ENCODE results near the gene NUDC. TPM values are rescaled to one million over a fixed set of nuclear protein-coding genes. Genes with fewer than 3 reads are reported as not detected.

Gene NUDC
- total and polyA plus RNA-seq, 10 of the 15 experiments (the other 5 are each of a cell fraction or from before 2014, with no cell fraction given), result 5.5 to 227 (median 67.4) TPM

GRCh38 chr1:26921540-26922430 is at the start of gene NUDC (continued):
- peak; percentile 89 for TF ChIP-seq ZBTB40 (IDR thresholded peaks at IDR 0.05; ENCODE audit: borderline replicate concordance)
- peak; percentile 88 for TF ChIP-seq MYC (IDR thresholded peaks at IDR 0.05; ENCODE audit: insufficient read depth, insufficient read length, insufficient replicate concordance, low read length, severe bottlenecking)
- no peak for TF ChIP-seq PAX5 (IDR thresholded peaks at IDR 0.05; ENCODE audit: borderline replicate concordance, low read depth, low read length)
- TF ChIP-seq NRF1 (conservative IDR thresholded peaks at IDR 0.05; ENCODE audit: low read depth, low read length), result peak; percentile 33; the same call in 1 of the 2 replicates
- peak; percentile 90 for TF ChIP-seq CREB1 (IDR thresholded peaks at IDR 0.05; ENCODE audit: low read depth)
- TF ChIP-seq CHD2 (IDR thresholded peaks at IDR 0.05; ENCODE audit: borderline replicate concordance, low read depth, low read length), result peak; percentile 86
- TF ChIP-seq RUNX3 (IDR thresholded peaks at IDR 0.05; ENCODE audit: low read length), result no peak; the same call in none of the 2 replicates
- TF ChIP-seq POLR2AphosphoS2 (IDR thresholded peaks at IDR 0.05; ENCODE audit: low read depth, low read length), result peak; percentile 45; the same call in 1 of the 2 replicates
- TF ChIP-seq SRF (IDR thresholded peaks at IDR 0.05; ENCODE audit: low read depth in 2 of 2, low read length in 2 of 2), result no peak
- TF ChIP-seq ZBED1 (IDR thresholded peaks at IDR 0.05; ENCODE audit: borderline replicate concordance), result no peak
- no peak for TF ChIP-seq PAX8 (IDR thresholded peaks at IDR 0.05)
- TF ChIP-seq NFYA (IDR thresholded peaks at IDR 0.05; ENCODE audit: borderline replicate concordance, low read depth, low read length), result peak; percentile 25; the same call in 1 of the 2 replicates
- TF ChIP-seq SPI1 (IDR thresholded peaks at IDR 0.05; ENCODE audit: borderline replicate concordance, insufficient read depth, low read depth, low read length), result peak; percentile 21; the same call in 1 of the 2 replicates
- peak; percentile 33; the same call in 1 of the 2 replicates for TF ChIP-seq ZNF687 (IDR thresholded peaks at IDR 0.05)
- TF ChIP-seq IKZF2 (IDR thresholded peaks at IDR 0.05), result no peak
- TF ChIP-seq REST (IDR thresholded peaks at IDR 0.05; ENCODE audit: low read depth, low read length), result no peak
- no peak for TF ChIP-seq KAT2A (conservative IDR thresholded peaks at IDR 0.05; ENCODE audit: control insufficient read depth, low read depth, low read length)

Data from GM12878 (cell line).